Measurements from ENCODE around the gene SLC7A8. TPM values are rescaled to one million over a fixed set of nuclear protein-coding genes. Genes with fewer than 3 reads are reported as not detected.

Gene SLC7A8
- total and polyA plus RNA-seq, 10 of the 15 experiments (the other 5 are each of a cell fraction or from before 2014, with no cell fraction given), result 0.06 to 0.28 (median 0.21) TPM; not detected in 7

DNA sequence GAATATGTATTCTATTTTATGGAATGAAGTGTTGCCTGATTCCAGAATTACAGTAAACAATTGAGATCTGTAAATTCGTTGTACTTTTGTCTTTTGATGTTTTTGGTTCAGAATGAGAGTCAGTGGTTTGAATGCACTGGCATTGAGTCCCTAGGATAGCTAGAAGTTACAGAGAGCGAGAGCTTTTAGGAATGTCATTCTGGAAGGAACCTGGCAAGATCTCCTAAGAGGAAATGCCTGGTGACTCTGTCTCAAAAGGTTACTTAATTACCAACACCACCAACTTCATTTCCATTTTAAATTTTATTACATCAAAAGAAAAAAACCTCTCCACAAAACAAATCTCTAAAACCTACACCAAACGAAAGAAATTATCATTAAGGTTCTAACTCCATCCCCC, 58.4 kb downstream of the SLC7A8 start:
- Histone ChIP-seq H3K9ac (ENCODE audit: control insufficient read depth, insufficient read depth, low read length) (no peak overlapping the region), H3K27ac (ENCODE audit: control insufficient read depth, insufficient read depth) (no peak overlapping the region), H3K4me2 (ENCODE audit: control insufficient read depth, insufficient read depth) (no peak overlapping the region), H2AFZ (ENCODE audit: control insufficient read depth, low read depth, low read length) (no peak overlapping the region), H3K27me3 (replicated peaks in 1 of 2; ENCODE audit: control insufficient read depth in 2 of 2, insufficient read depth in 2 of 2, low read length in 1 of 2) (no peaks in the 10 kb centered on the region; a peak in 3 of 4 replicates), H3K4me1 (ENCODE audit: control insufficient read depth, insufficient read depth, low read length) (peaks cover 16% of the 10 kb centered on the region), H4K20me1 (ENCODE audit: control insufficient read depth, insufficient read depth) (no peaks in the 10 kb centered on the region), H3K4me3 (no peak overlapping the region), H3K9me3 (replicated peaks; ENCODE audit: control insufficient read depth, insufficient read depth, low read length) (no peaks in the 10 kb centered on the region), H3K79me2 (ENCODE audit: control insufficient read depth, insufficient read depth, low read length) (no peaks in the 10 kb centered on the region), H3K36me3 (ENCODE audit: control insufficient read depth in 2 of 2, insufficient read depth in 2 of 2, low read length in 1 of 2) (no peaks in the 10 kb centered on the region)
- ChIA-PET SMC1A (ENCODE audit: uncharacterized antibody, unreplicated experiment) (interaction anchor here (1.0 to 1.7 kb wide), 2 partner anchors 31 to 59 kb away, joined by 4 read pairs; no protein-coding TSS in a partner anchor), CTCF (interaction anchor here (0.9 to 6.4 kb wide), 2 partner anchors 9 to 62 kb away, joined by 3 to 127 read pairs; partner anchors contain the start of gene SLC7A8), POLR2A (no interaction called here), RAD21 (ENCODE audit: unreplicated experiment) (no interaction called here)
- no peak for TF ChIP-seq ELK1 (IDR thresholded peaks at IDR 0.05; ENCODE audit: low read depth, low read length)
- no peak for TF ChIP-seq CBX5 (IDR thresholded peaks at IDR 0.05; ENCODE audit: low read depth)
- no peak for TF ChIP-seq ASH2L (IDR thresholded peaks at IDR 0.05; ENCODE audit: borderline replicate concordance, low read depth)
- no peak for TF ChIP-seq CEBPB (IDR thresholded peaks at IDR 0.05; ENCODE audit: borderline replicate concordance in 1 of 2, low read depth in 2 of 2, low read length in 2 of 2)
- TF ChIP-seq BHLHE40 (IDR thresholded peaks at IDR 0.05; ENCODE audit: borderline replicate concordance in 1 of 2, low read depth in 2 of 2, low read length in 1 of 2), result no peak
- no peak for TF ChIP-seq MEF2B (IDR thresholded peaks at IDR 0.05; ENCODE audit: partially characterized antibody, poor library complexity, severe bottlenecking)
- FAIRE-seq, result no peak
- in situ Hi-C loops (cut with MboI), result loop anchor here (10.0 kb wide), 1 partner anchor 60 kb away; the partner anchor contains the start of gene SLC7A8
- WGBS (ENCODE audit: insufficient coverage, insufficient replicate concordance, low lambda C conversion rate, missing lambda C conversion rate), result 37% methylated on average over 3 of the region's 3 CpGs
- BruUV-seq (replicated peaks), result no TSS peak
- no peak for DNase-seq (ENCODE audit: low read depth, low spot score)
- intact Hi-C loops (cut with micrococcal nuclease; ENCODE audit: unreplicated experiment), result no loop called here
- ATAC-seq, result no peak

Measured in GM12878 (cell line).